ENCODE results near the gene GRM3.

GRM3 gene

GRCh38 chr7:86784765-86785164 lies 141.1 kb downstream of the GRM3 start:
- ChIA-PET CTCF (interaction anchor here (0.9 kb wide), 1 partner anchor 26 kb away, joined by 3 read pairs; no protein-coding TSS in a partner anchor), POLR2A (no interaction called here)
- Histone ChIP-seq H3K27me3 (replicated peaks in 2 of 5; ENCODE audit: control insufficient read depth in 4 of 5, insufficient read depth in 5 of 5, low read length in 4 of 5) (no peaks in the 10 kb centered on the region), H3K4me3 (ENCODE audit: control insufficient read depth in 1 of 7, extremely low read depth in 1 of 7, insufficient read depth in 4 of 7, low read depth in 2 of 7, low read length in 6 of 7) (no peak overlapping the region), H3K9me3 (ENCODE audit: control extremely low read depth in 1 of 5, control insufficient read depth in 4 of 5, insufficient read depth in 2 of 5, low read depth in 1 of 5, low read length in 4 of 5) (no peaks in the 10 kb centered on the region), H3K36me3 (ENCODE audit: control insufficient read depth in 4 of 4, insufficient read depth in 4 of 4, low read length in 3 of 4) (no peaks in the 10 kb centered on the region), H3K27ac (ENCODE audit: insufficient read depth in 1 of 2, low read depth in 1 of 2, low read length in 2 of 2, poor library complexity in 1 of 2, severe bottlenecking in 2 of 2) (no peak overlapping the region), H3K4me1 (ENCODE audit: control extremely low read depth in 1 of 4, control insufficient read depth in 4 of 4, insufficient read depth in 4 of 4, low read length in 3 of 4) (no peaks in the 10 kb centered on the region)
- no peak for DNase-seq
- no CpG with 5 or more reads among the region's 2 CpGs for WGBS (ENCODE audit: insufficient coverage)

- no peaks in the 10 kb centered on the region for H3K36me3 ChIP-seq (ENCODE audit: control insufficient read depth in 4 of 4, insufficient read depth in 4 of 4, low read length in 3 of 4)
- ChIA-PET POLR2A (no interaction called here), CTCF (no interaction called here)
- no peaks in the 10 kb centered on the region for H3K9me3 ChIP-seq (ENCODE audit: control extremely low read depth in 1 of 5, control insufficient read depth in 4 of 5, insufficient read depth in 2 of 5, low read depth in 1 of 5, low read length in 4 of 5)
- H3K27me3 ChIP-seq (replicated peaks in 2 of 5; ENCODE audit: control insufficient read depth in 4 of 5, insufficient read depth in 5 of 5, low read length in 4 of 5), result no peaks in the 10 kb centered on the region
- peak in 1 of 3 donors; percentile 2 for DNase-seq
- no peak overlapping the region for H3K27ac ChIP-seq (ENCODE audit: insufficient read depth in 1 of 2, low read depth in 1 of 2, low read length in 2 of 2, poor library complexity in 1 of 2, severe bottlenecking in 2 of 2)
- H3K4me3 ChIP-seq (ENCODE audit: control insufficient read depth in 1 of 7, extremely low read depth in 1 of 7, insufficient read depth in 4 of 7, low read depth in 2 of 7, low read length in 6 of 7), result no peak overlapping the region
- H3K4me1 ChIP-seq (ENCODE audit: control extremely low read depth in 1 of 4, control insufficient read depth in 4 of 4, insufficient read depth in 4 of 4, low read length in 3 of 4), result no peaks in the 10 kb centered on the region
- 25% methylated on average over 1 of the region's 3 CpGs for WGBS (ENCODE audit: insufficient coverage)
Measured at GRCh38 chr7:86785641-86786040, 141.9 kb downstream of the GRM3 start.

- POLR2A ChIA-PET, result no interaction called here
- CTCF ChIA-PET, result no interaction called here
- H3K36me3 ChIP-seq (ENCODE audit: control insufficient read depth in 4 of 4, insufficient read depth in 4 of 4, low read length in 3 of 4), result no peaks in the 10 kb centered on the region
Measured at GRCh38 chr7:86786376-86786775, 142.7 kb downstream of the GRM3 start.

GRCh38 chr7:86788948-86789347 lies 145.2 kb downstream of the GRM3 start:
- Histone ChIP-seq H3K4me1 (ENCODE audit: control extremely low read depth in 1 of 4, control insufficient read depth in 4 of 4, insufficient read depth in 4 of 4, low read length in 3 of 4) (no peaks in the 10 kb centered on the region), H3K27ac (ENCODE audit: insufficient read depth in 1 of 2, low read depth in 1 of 2, low read length in 2 of 2, poor library complexity in 1 of 2, severe bottlenecking in 2 of 2) (no peak overlapping the region), H3K4me3 (ENCODE audit: control insufficient read depth in 1 of 7, extremely low read depth in 1 of 7, insufficient read depth in 4 of 7, low read depth in 2 of 7, low read length in 6 of 7) (no peak overlapping the region), H3K27me3 (replicated peaks in 2 of 5; ENCODE audit: control insufficient read depth in 4 of 5, insufficient read depth in 5 of 5, low read length in 4 of 5) (no peaks in the 10 kb centered on the region), H3K36me3 (ENCODE audit: control insufficient read depth in 4 of 4, insufficient read depth in 4 of 4, low read length in 3 of 4) (no peaks in the 10 kb centered on the region), H3K9me3 (ENCODE audit: control extremely low read depth in 1 of 5, control insufficient read depth in 4 of 5, insufficient read depth in 2 of 5, low read depth in 1 of 5, low read length in 4 of 5) (no peaks in the 10 kb centered on the region)
- WGBS (ENCODE audit: insufficient coverage), result 60% methylated on average over 1 of the region's 1 CpG
- ChIA-PET POLR2A (no interaction called here), CTCF (interaction anchor here (1.1 kb wide), 1 partner anchor 9 kb away, joined by 3 read pairs; no protein-coding TSS in a partner anchor)
- DNase-seq, result no peak

More at GRCh38 chr7:86786376-86786775, 142.7 kb downstream of the GRM3 start:
- Histone ChIP-seq H3K4me1 (ENCODE audit: control extremely low read depth in 1 of 4, control insufficient read depth in 4 of 4, insufficient read depth in 4 of 4, low read length in 3 of 4) (no peaks in the 10 kb centered on the region), H3K27ac (ENCODE audit: insufficient read depth in 1 of 2, low read depth in 1 of 2, low read length in 2 of 2, poor library complexity in 1 of 2, severe bottlenecking in 2 of 2) (no peak overlapping the region), H3K9me3 (ENCODE audit: control extremely low read depth in 1 of 5, control insufficient read depth in 4 of 5, insufficient read depth in 2 of 5, low read depth in 1 of 5, low read length in 4 of 5) (no peaks in the 10 kb centered on the region), H3K4me3 (ENCODE audit: control insufficient read depth in 1 of 7, extremely low read depth in 1 of 7, insufficient read depth in 4 of 7, low read depth in 2 of 7, low read length in 6 of 7) (no peak overlapping the region), H3K27me3 (replicated peaks in 2 of 5; ENCODE audit: control insufficient read depth in 4 of 5, insufficient read depth in 5 of 5, low read length in 4 of 5) (no peaks in the 10 kb centered on the region)
- DNase-seq, result no peak
- WGBS (ENCODE audit: insufficient coverage), result 97% methylated on average over 33 of the region's 36 CpGs

- DNase-seq, result no peak
- Histone ChIP-seq H3K9me3 (ENCODE audit: control extremely low read depth in 1 of 5, control insufficient read depth in 4 of 5, insufficient read depth in 2 of 5, low read depth in 1 of 5, low read length in 4 of 5) (no peaks in the 10 kb centered on the region), H3K27me3 (replicated peaks in 2 of 5; ENCODE audit: control insufficient read depth in 4 of 5, insufficient read depth in 5 of 5, low read length in 4 of 5) (no peaks in the 10 kb centered on the region), H3K27ac (ENCODE audit: insufficient read depth in 1 of 2, low read depth in 1 of 2, low read length in 2 of 2, poor library complexity in 1 of 2, severe bottlenecking in 2 of 2) (no peak overlapping the region), H3K4me3 (ENCODE audit: control insufficient read depth in 1 of 7, extremely low read depth in 1 of 7, insufficient read depth in 4 of 7, low read depth in 2 of 7, low read length in 6 of 7) (no peak overlapping the region), H3K4me1 (ENCODE audit: control extremely low read depth in 1 of 4, control insufficient read depth in 4 of 4, insufficient read depth in 4 of 4, low read length in 3 of 4) (no peaks in the 10 kb centered on the region), H3K36me3 (ENCODE audit: control insufficient read depth in 4 of 4, insufficient read depth in 4 of 4, low read length in 3 of 4) (no peaks in the 10 kb centered on the region)
- POLR2A ChIA-PET, result no interaction called here
- CTCF ChIA-PET, result no interaction called here
Measured at GRCh38 chr7:86790383-86790782, 146.7 kb downstream of the GRM3 start.

GRCh38 chr7:86792260-86792659 lies 148.6 kb downstream of the GRM3 start:
- H3K4me1 ChIP-seq (ENCODE audit: control extremely low read depth in 1 of 4, control insufficient read depth in 4 of 4, insufficient read depth in 4 of 4, low read length in 3 of 4), result no peaks in the 10 kb centered on the region
- no peak overlapping the region for H3K4me3 ChIP-seq (ENCODE audit: control insufficient read depth in 1 of 7, extremely low read depth in 1 of 7, insufficient read depth in 4 of 7, low read depth in 2 of 7, low read length in 6 of 7)
- no peak for DNase-seq
- ChIA-PET POLR2A (no interaction called here), CTCF (no interaction called here)
- no peak overlapping the region for H3K27ac ChIP-seq (ENCODE audit: insufficient read depth in 1 of 2, low read depth in 1 of 2, low read length in 2 of 2, poor library complexity in 1 of 2, severe bottlenecking in 2 of 2)
- no CpG with 5 or more reads among the region's 2 CpGs for WGBS (ENCODE audit: insufficient coverage)
- no peaks in the 10 kb centered on the region for H3K27me3 ChIP-seq (replicated peaks in 2 of 5; ENCODE audit: control insufficient read depth in 4 of 5, insufficient read depth in 5 of 5, low read length in 4 of 5)
- no peaks in the 10 kb centered on the region for H3K36me3 ChIP-seq (ENCODE audit: control insufficient read depth in 4 of 4, insufficient read depth in 4 of 4, low read length in 3 of 4)
- peaks cover 0 to 4% (median 0%) of the 10 kb centered on the region in 5 experiments for H3K9me3 ChIP-seq (ENCODE audit: control extremely low read depth in 1 of 5, control insufficient read depth in 4 of 5, insufficient read depth in 2 of 5, low read depth in 1 of 5, low read length in 4 of 5)

GRCh38 chr7:86793136-86793535 lies 149.4 kb downstream of the GRM3 start:
- ChIA-PET CTCF (no interaction called here), POLR2A (no interaction called here)
- Histone ChIP-seq H3K4me1 (ENCODE audit: control extremely low read depth in 1 of 4, control insufficient read depth in 4 of 4, insufficient read depth in 4 of 4, low read length in 3 of 4) (no peaks in the 10 kb centered on the region), H3K27me3 (replicated peaks in 2 of 5; ENCODE audit: control insufficient read depth in 4 of 5, insufficient read depth in 5 of 5, low read length in 4 of 5) (no peaks in the 10 kb centered on the region), H3K27ac (ENCODE audit: insufficient read depth in 1 of 2, low read depth in 1 of 2, low read length in 2 of 2, poor library complexity in 1 of 2, severe bottlenecking in 2 of 2) (no peak overlapping the region), H3K9me3 (ENCODE audit: control extremely low read depth in 1 of 5, control insufficient read depth in 4 of 5, insufficient read depth in 2 of 5, low read depth in 1 of 5, low read length in 4 of 5) (peaks cover 0 to 4% (median 0%) of the 10 kb centered on the region in 5 experiments), H3K36me3 (ENCODE audit: control insufficient read depth in 4 of 4, insufficient read depth in 4 of 4, low read length in 3 of 4) (no peaks in the 10 kb centered on the region), H3K4me3 (ENCODE audit: control insufficient read depth in 1 of 7, extremely low read depth in 1 of 7, insufficient read depth in 4 of 7, low read depth in 2 of 7, low read length in 6 of 7) (no peak overlapping the region)
- 69% methylated on average over 1 of the region's 1 CpG for WGBS (ENCODE audit: insufficient coverage)
- no peak for DNase-seq

Measured in common myeloid progenitor, CD34-positive (primary cell).